ELR (cell line): ENCODE results near the gene LMAN1L.

Experiments
- DNase-seq: peaks from one replicate; pipeline ENCODE4 v3.0.0-alpha.2; 2015; ENCODE audit warnings: low read depth

LMAN1L gene

GRCh38 chr15:74858369-74858740 lies 45.7 kb downstream of the LMAN1L start:
- DNase-seq: no peak

- peak; percentile 66 for DNase-seq
Observed at GRCh38 chr15:74863239-74864056, 50.8 kb downstream of the LMAN1L start.

GRCh38 chr15:74864296-74864695 lies 51.7 kb downstream of the LMAN1L start:
- DNase-seq: no peak

- DNase-seq: no peak
Observed at GRCh38 chr15:74865316-74865715, 52.7 kb downstream of the LMAN1L start.

GRCh38 chr15:74866090-74866489 lies 53.5 kb downstream of the LMAN1L start:
- DNase-seq: peak; percentile 79

- DNase-seq: no peak
Observed at GRCh38 chr15:74867466-74868038, 54.9 kb downstream of the LMAN1L start.

GRCh38 chr15:74868059-74868458 lies 55.4 kb downstream of the LMAN1L start:
- DNase-seq: no peak

GRCh38 chr15:74869372-74869725 lies 56.7 kb downstream of the LMAN1L start:
- no peak for DNase-seq

GRCh38 chr15:74869726-74870407 lies 57.2 kb downstream of the LMAN1L start:
- no peak for DNase-seq

GRCh38 chr15:74870436-74871215 lies 58.0 kb downstream of the LMAN1L start:
- DNase-seq: peak; percentile 36

- no peak for DNase-seq
Observed at GRCh38 chr15:74872702-74873035, 60.0 kb downstream of the LMAN1L start.

GRCh38 chr15:74873036-74873755 lies 60.6 kb downstream of the LMAN1L start, which contains the start of gene SCAMP2:
Gene SCAMP2 (minus strand): TSS chr15:74873365. CDS start chr15:74873255, 110 bp downstream.
- DNase-seq: peak; percentile 96

GRCh38 chr15:74873756-74874424 lies 61.3 kb downstream of the LMAN1L start:
- DNase-seq: peak; percentile 29
